GM18951 (cell line): ENCODE measurements around the gene PPP1R1B.

Source experiments
- POLR2A ChIP-seq: IDR thresholded peaks from 4 replicates; pipeline ENCODE4 v1.6.1; 2011; ENCODE audit warnings: mild to moderate bottlenecking; ENCODE audit not compliant: insufficient read length, insufficient read depth; ENCODE audit errors: extremely low read depth
- in situ Hi-C: fragments of 300-500 bp; cut with MboI; formaldehyde crosslinking; loops from one replicate; pipeline ENCODE4 v1.12.0; 2022; ENCODE audit warnings: low sequenced_read_pairs, mixed read lengths, inconsistent platforms; ENCODE audit not compliant: unreplicated experiment

The PPP1R1B gene

GRCh38 chr17:39636927-39637736, 10.4 kb downstream of the PPP1R1B start, which contains the start of gene STARD3:
TSS of gene STARD3 (plus strand) at chr17:39637144. CDS start at chr17:39653532, 16,388 bp downstream.
- peak; percentile 82 for TF ChIP-seq POLR2A
- in situ Hi-C loops, result no loop called here

- in situ Hi-C loops, result no loop called here
- no peak for TF ChIP-seq POLR2A
Observed at GRCh38 chr17:39638317-39638716, 11.6 kb downstream of the PPP1R1B start.

- in situ Hi-C loops, result no loop called here
- no peak for TF ChIP-seq POLR2A
Observed at GRCh38 chr17:39639043-39639442, 12.3 kb downstream of the PPP1R1B start.

GRCh38 chr17:39639566-39640458, 13.1 kb downstream of the PPP1R1B start:
- in situ Hi-C loops, result no loop called here
- TF ChIP-seq POLR2A, result no peak

GRCh38 chr17:39640591-39641031, 13.9 kb downstream of the PPP1R1B start:
- TF ChIP-seq POLR2A, result no peak
- in situ Hi-C loops, result no loop called here

GRCh38 chr17:39641097-39641496, 14.3 kb downstream of the PPP1R1B start:
- in situ Hi-C loops, result no loop called here
- no peak for TF ChIP-seq POLR2A

GRCh38 chr17:39641883-39642282, 15.1 kb downstream of the PPP1R1B start:
- no peak for TF ChIP-seq POLR2A
- in situ Hi-C loops, result no loop called here

- TF ChIP-seq POLR2A, result no peak
- in situ Hi-C loops, result no loop called here
Observed at GRCh38 chr17:39642291-39643074, 15.7 kb downstream of the PPP1R1B start.

GRCh38 chr17:39643271-39643670, 16.5 kb downstream of the PPP1R1B start:
- TF ChIP-seq POLR2A, result no peak
- in situ Hi-C loops, result no loop called here

- no peak for TF ChIP-seq POLR2A
- in situ Hi-C loops, result no loop called here
Observed at GRCh38 chr17:39647256-39647655, 20.5 kb downstream of the PPP1R1B start.

GRCh38 chr17:39648616-39649366, 22.0 kb downstream of the PPP1R1B start:
- TF ChIP-seq POLR2A, result no peak
- in situ Hi-C loops, result no loop called here

- in situ Hi-C loops, result no loop called here
- TF ChIP-seq POLR2A, result no peak
Observed at GRCh38 chr17:39650121-39650579, 23.4 kb downstream of the PPP1R1B start.
